ENCODE measurements around the gene PICK1. TPM values are rescaled to one million over a fixed set of nuclear protein-coding genes. Genes with fewer than 3 reads are reported as not detected.

PICK1 gene
- polyA plus RNA-seq, 4 donors: 24.3 to 33.3 (median 32.0) TPM

DNA sequence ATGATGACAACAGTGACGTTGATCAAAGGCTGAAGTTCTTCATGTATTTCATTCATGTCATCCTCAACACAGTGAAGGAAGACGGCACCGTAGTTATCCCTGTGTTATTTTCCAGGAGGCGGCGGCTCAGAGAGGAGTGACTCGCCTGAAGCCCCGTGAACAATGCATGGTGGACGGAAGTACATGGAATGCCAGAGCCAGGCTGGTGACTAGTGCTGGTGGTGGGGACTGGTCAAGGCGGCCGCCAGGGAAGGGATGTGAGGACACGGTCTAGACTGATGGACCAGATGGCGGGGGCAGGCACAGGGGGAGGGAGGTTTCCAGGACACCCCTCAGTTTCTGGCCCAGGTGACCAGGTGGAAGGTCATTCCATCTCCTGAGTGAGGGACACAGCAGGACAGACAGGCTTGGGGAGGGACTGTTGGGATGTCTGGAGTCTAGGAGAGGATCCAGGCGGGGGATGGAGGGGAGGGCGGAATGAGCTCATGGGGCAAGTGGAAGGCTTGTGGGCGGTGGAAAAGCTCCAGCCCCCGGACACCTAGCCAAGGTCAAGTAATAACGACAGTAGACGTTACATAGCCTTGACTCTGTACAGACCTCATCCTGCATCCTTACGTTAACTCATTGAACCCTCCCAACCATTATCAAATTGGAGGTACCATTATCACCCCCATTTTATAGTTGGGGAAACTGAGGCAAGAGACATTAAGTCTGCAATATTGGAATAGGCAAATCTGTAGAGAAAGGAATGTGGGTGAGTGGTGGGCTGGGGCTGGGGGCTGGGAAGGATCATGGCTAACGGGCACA lies 16.0 kb upstream of the PICK1 start:
- no peaks in the 10 kb centered on the region for H3K27me3 ChIP-seq (ENCODE audit: control insufficient read depth in 3 of 3, insufficient read depth in 3 of 3, low read length in 3 of 3)
- no peaks in the 10 kb centered on the region for H3K36me3 ChIP-seq (ENCODE audit: control insufficient read depth in 3 of 3, insufficient read depth in 2 of 3, low read depth in 1 of 3, low read length in 3 of 3)
- WGBS, 3 donors: 75 to 86% (median 85%) methylated on average over 20 of the region's 20 CpGs
- H3K4me3 ChIP-seq (ENCODE audit: low read depth in 1 of 3, low read length in 3 of 3): no peak overlapping the region
- DNase-seq (no peak), FAIRE-seq (no peak)
- no peaks in the 10 kb centered on the region for H3K9me3 ChIP-seq (ENCODE audit: control insufficient read depth in 2 of 2, insufficient read depth in 1 of 2, low read depth in 1 of 2, low read length in 1 of 2)
- H3K27ac ChIP-seq (ENCODE audit: low read depth in 1 of 3, low read length in 2 of 3): no peak overlapping the region
- H3K4me1 ChIP-seq (ENCODE audit: control insufficient read depth in 3 of 3, insufficient read depth in 2 of 3, low read depth in 1 of 3, low read length in 2 of 3): no peaks in the 10 kb centered on the region

DNA sequence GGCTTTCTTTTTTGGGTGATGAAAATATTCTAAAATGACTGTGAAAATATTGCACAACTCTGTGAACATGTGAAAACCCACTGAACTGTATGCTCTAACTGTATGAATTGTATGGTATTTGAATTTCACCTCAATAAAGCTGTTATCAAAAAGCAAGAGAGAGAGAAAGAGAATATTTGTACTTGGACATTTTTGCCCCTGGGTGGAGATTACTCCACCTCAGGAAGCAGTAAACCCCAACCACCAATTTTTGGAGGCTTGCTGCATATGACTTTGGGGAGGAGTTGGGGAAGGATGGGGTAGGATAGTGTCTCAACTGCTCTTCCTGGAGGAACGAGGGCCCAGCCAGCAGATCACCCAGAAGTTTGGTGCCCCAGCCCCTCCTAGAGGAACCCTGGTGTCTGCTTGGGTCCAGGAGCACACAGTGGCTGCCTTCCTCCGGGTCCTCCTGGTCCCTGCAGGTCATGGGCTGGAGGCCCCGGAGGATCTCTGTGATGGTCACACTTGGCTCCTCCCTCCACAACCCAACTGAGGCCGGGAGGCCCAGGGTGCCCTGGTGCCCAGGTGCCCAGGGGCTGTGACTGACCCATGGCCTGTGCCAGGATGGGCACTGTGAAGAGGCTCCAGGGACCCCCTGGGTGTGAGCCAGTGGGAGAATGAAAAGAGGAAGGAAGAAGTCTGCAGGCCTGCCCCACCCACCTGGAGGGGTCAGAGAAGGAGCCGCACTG lies 15.3 kb upstream of the PICK1 start:
- H3K9me3 ChIP-seq (ENCODE audit: control insufficient read depth in 2 of 2, insufficient read depth in 1 of 2, low read depth in 1 of 2, low read length in 1 of 2): no peaks in the 10 kb centered on the region
- H3K4me3 ChIP-seq (ENCODE audit: low read depth in 1 of 3, low read length in 3 of 3): no peak overlapping the region
- no peak for DNase-seq
- 65 to 78% (median 77%) methylated on average over 5 of the region's 5 CpGs for WGBS, 3 donors
- no peaks in the 10 kb centered on the region for H3K4me1 ChIP-seq (ENCODE audit: control insufficient read depth in 3 of 3, insufficient read depth in 2 of 3, low read depth in 1 of 3, low read length in 2 of 3)
- no peaks in the 10 kb centered on the region for H3K27me3 ChIP-seq (ENCODE audit: control insufficient read depth in 3 of 3, insufficient read depth in 3 of 3, low read length in 3 of 3)
- no peak overlapping the region for H3K27ac ChIP-seq (ENCODE audit: low read depth in 1 of 3, low read length in 2 of 3)
- no peaks in the 10 kb centered on the region for H3K36me3 ChIP-seq (ENCODE audit: control insufficient read depth in 3 of 3, insufficient read depth in 2 of 3, low read depth in 1 of 3, low read length in 3 of 3)
- no peak for FAIRE-seq

DNA sequence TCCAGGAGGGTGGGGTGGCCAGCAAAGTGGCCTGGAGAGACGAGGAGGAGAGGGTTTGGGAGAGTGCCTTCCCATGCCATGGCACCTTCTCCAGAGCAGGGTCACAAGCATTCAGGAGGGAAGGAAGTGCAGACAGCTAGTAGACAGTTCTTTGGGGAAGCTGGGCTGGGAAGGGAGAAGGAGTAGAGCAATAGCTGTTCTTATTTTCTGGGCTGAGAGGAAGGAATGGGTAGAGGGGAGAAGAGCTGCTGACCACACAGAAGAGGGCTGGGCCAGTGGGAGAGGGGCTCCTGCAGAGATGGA lies 14.8 kb upstream of the PICK1 start:
- DNase-seq (no peak), FAIRE-seq (no peak)
- no peaks in the 10 kb centered on the region for H3K4me1 ChIP-seq (ENCODE audit: control insufficient read depth in 3 of 3, insufficient read depth in 2 of 3, low read depth in 1 of 3, low read length in 2 of 3)
- H3K27ac ChIP-seq (ENCODE audit: low read depth in 1 of 3, low read length in 2 of 3): no peak overlapping the region
- no peaks in the 10 kb centered on the region for H3K27me3 ChIP-seq (ENCODE audit: control insufficient read depth in 3 of 3, insufficient read depth in 3 of 3, low read length in 3 of 3)
- H3K36me3 ChIP-seq (ENCODE audit: control insufficient read depth in 3 of 3, insufficient read depth in 2 of 3, low read depth in 1 of 3, low read length in 3 of 3): no peaks in the 10 kb centered on the region
- 44 to 85% (median 61%) methylated on average over 1 of the region's 1 CpG for WGBS, 3 donors
- no peaks in the 10 kb centered on the region for H3K9me3 ChIP-seq (ENCODE audit: control insufficient read depth in 2 of 2, insufficient read depth in 1 of 2, low read depth in 1 of 2, low read length in 1 of 2)
- no peak overlapping the region for H3K4me3 ChIP-seq (ENCODE audit: low read depth in 1 of 3, low read length in 3 of 3)

DNA sequence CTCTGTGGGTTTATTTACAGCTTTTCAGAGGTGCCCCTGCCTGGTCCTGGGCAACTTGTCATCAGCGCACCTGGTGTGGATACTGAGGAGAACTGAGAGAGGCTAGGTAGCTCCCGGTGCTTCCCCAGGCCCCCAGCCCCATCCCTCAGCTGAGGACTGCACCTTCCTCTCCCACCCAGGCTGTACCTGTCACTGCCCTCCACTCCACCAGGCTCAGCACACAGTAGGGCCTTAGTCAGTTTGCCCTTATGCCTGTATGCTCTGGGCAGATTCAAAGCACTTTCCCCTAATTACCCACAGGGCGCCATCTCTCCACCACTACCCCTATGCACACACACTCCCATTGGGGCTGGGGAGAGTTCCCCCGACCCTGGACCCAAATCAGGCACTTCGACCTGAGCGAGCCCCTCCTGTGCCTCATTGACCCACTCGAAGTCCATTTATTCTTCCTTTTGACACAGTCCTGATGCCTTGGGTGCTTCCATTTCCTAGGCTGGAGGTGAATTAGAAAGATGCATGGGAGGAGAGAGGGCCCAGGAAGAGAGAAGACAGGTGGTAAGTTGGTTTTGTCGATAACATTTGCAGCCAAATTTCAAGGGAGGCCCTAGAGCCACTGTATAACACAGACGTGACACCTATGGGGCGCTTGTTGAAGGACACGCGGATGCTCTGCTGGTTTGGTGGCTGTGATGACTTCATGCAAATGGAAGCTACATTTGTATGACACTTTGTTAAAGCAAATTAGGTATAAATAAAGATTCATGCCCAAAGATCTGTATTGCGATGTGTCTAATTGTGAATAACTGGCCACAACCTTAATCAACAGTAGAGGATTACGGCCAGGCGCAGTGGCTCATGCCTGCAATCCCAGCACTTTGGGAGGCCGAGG lies 13.8 kb upstream of the PICK1 start:
- no peaks in the 10 kb centered on the region for H3K4me1 ChIP-seq (ENCODE audit: control insufficient read depth in 3 of 3, insufficient read depth in 2 of 3, low read depth in 1 of 3, low read length in 2 of 3)
- no peaks in the 10 kb centered on the region for H3K9me3 ChIP-seq (ENCODE audit: control insufficient read depth in 2 of 2, insufficient read depth in 1 of 2, low read depth in 1 of 2, low read length in 1 of 2)
- DNase-seq: no peak
- H3K4me3 ChIP-seq (ENCODE audit: low read depth in 1 of 3, low read length in 3 of 3): no peak overlapping the region
- no peak for FAIRE-seq
- no peak overlapping the region for H3K27ac ChIP-seq (ENCODE audit: low read depth in 1 of 3, low read length in 2 of 3)
- no peaks in the 10 kb centered on the region for H3K27me3 ChIP-seq (ENCODE audit: control insufficient read depth in 3 of 3, insufficient read depth in 3 of 3, low read length in 3 of 3)
- 86 to 89% (median 88%) methylated on average over 16 of the region's 16 CpGs for WGBS, 3 donors
- no peaks in the 10 kb centered on the region for H3K36me3 ChIP-seq (ENCODE audit: control insufficient read depth in 3 of 3, insufficient read depth in 2 of 3, low read depth in 1 of 3, low read length in 3 of 3)

DNA sequence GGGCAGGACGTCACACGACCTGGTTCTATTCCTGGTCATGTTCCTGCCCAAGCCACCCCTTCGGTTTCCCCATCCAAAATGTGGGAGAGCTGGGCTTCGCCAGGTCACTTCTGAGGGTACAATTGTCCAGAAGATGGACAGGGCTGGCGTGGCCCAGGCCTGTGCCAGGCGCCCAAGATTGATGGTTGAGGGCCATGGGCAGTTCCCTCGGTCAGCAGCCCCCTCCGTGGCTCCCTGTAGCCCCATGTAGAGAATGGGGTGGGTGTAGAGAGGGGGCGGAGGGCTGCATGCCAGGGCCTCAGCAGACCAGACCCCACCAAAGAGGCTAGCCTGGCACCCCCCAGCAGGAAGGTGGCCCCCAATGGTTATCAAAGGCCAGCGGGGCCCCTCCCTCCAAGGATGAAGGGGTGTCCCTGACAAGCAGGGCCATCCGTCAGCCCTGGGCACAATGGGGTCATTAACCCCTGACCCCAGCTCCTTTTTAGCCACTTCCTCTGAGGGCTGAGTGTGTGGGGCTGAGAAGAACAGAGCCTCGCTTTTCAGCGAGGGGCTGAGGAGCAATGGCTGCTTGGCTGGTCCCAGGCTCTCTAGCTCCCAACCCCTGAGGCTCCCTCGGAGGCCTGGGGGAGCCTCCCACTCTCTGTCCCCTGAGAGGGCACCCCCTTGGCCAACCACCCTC lies 11.0 kb upstream of the PICK1 start:
- H3K4me3 ChIP-seq (ENCODE audit: low read depth in 1 of 3, low read length in 3 of 3): no peak overlapping the region
- WGBS, 3 donors: 71 to 83% (median 73%) methylated on average over 14 of the region's 14 CpGs
- no peak for FAIRE-seq
- peaks cover 0 to 3% (median 0%) of the 10 kb centered on the region in 3 donors for H3K27me3 ChIP-seq (ENCODE audit: control insufficient read depth in 3 of 3, insufficient read depth in 3 of 3, low read length in 3 of 3)
- no peaks in the 10 kb centered on the region for H3K9me3 ChIP-seq (ENCODE audit: control insufficient read depth in 2 of 2, insufficient read depth in 1 of 2, low read depth in 1 of 2, low read length in 1 of 2)
- H3K27ac ChIP-seq (ENCODE audit: low read depth in 1 of 3, low read length in 2 of 3): no peak overlapping the region
- no peaks in the 10 kb centered on the region for H3K4me1 ChIP-seq (ENCODE audit: control insufficient read depth in 3 of 3, insufficient read depth in 2 of 3, low read depth in 1 of 3, low read length in 2 of 3)
- no peaks in the 10 kb centered on the region for H3K36me3 ChIP-seq (ENCODE audit: control insufficient read depth in 3 of 3, insufficient read depth in 2 of 3, low read depth in 1 of 3, low read length in 3 of 3)
- no peak for DNase-seq

DNA sequence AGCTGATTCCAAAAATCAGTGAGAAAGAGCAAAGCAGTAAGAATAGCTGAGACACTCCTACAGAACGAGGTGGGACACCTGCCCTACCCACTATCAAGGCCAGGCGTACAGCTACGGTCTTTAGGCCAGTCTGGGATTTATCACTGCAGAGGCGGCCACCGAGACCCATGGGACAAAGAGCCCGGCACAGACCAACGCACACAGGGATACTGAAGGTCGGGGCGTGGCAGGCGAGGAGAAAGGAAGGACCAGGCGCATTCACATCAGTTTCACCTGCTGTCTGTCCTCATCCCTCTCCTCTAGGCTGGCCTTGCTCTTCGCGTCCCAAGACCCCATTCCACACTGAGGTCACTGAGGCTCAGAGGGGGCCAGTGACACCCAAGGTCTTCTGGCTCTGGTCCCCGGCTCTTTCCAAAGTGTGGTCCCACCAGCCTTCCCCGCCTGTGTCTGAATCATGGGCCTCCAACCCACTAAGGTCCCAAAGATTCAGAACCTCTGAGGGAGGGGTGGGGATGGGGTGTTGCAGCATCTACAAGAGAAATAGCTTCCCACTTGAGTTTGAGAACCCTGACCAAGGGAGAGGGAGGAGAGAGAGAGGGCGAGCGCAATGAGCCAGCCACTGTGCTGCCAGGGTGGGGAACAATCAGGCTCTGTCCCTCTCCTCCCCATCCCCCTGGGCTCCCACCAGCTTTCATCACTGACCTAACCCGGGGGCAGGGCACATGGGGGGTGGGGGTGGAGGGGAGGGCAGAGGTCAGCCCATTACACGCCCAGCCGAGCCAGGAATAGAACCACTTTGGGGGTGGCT lies 7.2 kb upstream of the PICK1 start:
- Histone ChIP-seq H3K27me3 (ENCODE audit: control insufficient read depth in 3 of 3, insufficient read depth in 3 of 3, low read length in 3 of 3) (peaks cover 0 to 3% (median 0%) of the 10 kb centered on the region in 3 donors), H3K4me1 (ENCODE audit: control insufficient read depth in 3 of 3, insufficient read depth in 2 of 3, low read depth in 1 of 3, low read length in 2 of 3) (no peaks in the 10 kb centered on the region), H3K36me3 (ENCODE audit: control insufficient read depth in 3 of 3, insufficient read depth in 2 of 3, low read depth in 1 of 3, low read length in 3 of 3) (no peaks in the 10 kb centered on the region), H3K9me3 (ENCODE audit: control insufficient read depth in 2 of 2, insufficient read depth in 1 of 2, low read depth in 1 of 2, low read length in 1 of 2) (no peaks in the 10 kb centered on the region), H3K27ac (ENCODE audit: low read depth in 1 of 3, low read length in 2 of 3) (no peak overlapping the region), H3K4me3 (ENCODE audit: low read depth in 1 of 3, low read length in 3 of 3) (no peak overlapping the region)
- WGBS, 3 donors: 47 to 66% (median 53%) methylated on average over 18 to 20 of the region's 20 CpGs
- no peak for FAIRE-seq
- DNase-seq: no peak

DNA sequence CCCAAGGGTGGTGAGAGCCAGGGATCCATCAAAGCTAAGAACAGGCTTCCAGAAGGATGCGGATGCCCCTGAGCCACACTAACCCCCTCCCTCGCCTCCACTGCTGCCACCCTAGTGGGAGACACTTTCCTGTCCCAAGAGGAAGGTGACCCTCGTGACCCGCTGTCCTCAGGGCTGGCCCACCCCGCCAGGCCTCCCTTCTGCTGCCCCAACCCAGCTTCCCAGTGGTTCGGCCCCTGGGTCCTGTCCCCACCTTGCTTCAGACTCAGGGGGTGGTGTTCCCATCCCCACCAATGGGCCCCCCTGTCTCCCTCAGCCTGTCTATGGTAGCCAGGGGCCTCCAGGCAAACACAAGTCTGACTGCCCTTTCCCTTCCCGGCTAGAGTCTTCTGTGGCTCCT lies 6.5 kb upstream of the PICK1 start:
- FAIRE-seq (no peak), DNase-seq (no peak)
- no peak overlapping the region for H3K4me3 ChIP-seq (ENCODE audit: low read depth in 1 of 3, low read length in 3 of 3)
- no peaks in the 10 kb centered on the region for H3K4me1 ChIP-seq (ENCODE audit: control insufficient read depth in 3 of 3, insufficient read depth in 2 of 3, low read depth in 1 of 3, low read length in 2 of 3)
- WGBS, 3 donors: 88 to 93% (median 91%) methylated on average over 7 of the region's 7 CpGs
- H3K36me3 ChIP-seq (ENCODE audit: control insufficient read depth in 3 of 3, insufficient read depth in 2 of 3, low read depth in 1 of 3, low read length in 3 of 3): no peaks in the 10 kb centered on the region
- H3K27ac ChIP-seq (ENCODE audit: low read depth in 1 of 3, low read length in 2 of 3): no peak overlapping the region
- H3K27me3 ChIP-seq (ENCODE audit: control insufficient read depth in 3 of 3, insufficient read depth in 3 of 3, low read length in 3 of 3): peaks cover 0 to 5% (median 0%) of the 10 kb centered on the region in 3 donors
- H3K9me3 ChIP-seq (ENCODE audit: control insufficient read depth in 2 of 2, insufficient read depth in 1 of 2, low read depth in 1 of 2, low read length in 1 of 2): no peaks in the 10 kb centered on the region
